ENCODE measurements around the gene LSMEM2.
"Not testable (repeated sequence)": the region's sequence is repeated elsewhere in the genome, so short reads cannot be mapped to it uniquely, and the experiment has no call there.

Gene LSMEM2

GRCh38 chr3:50266017-50266416, 12.9 kb upstream of the LSMEM2 start:
- DNase-seq = no peak

- DNase-seq = no peak
These were observed 12.1 kb upstream of the LSMEM2 start for GRCh38 chr3:50266836-50267235.

- no peak for DNase-seq
These were observed 11.5 kb upstream of the LSMEM2 start for GRCh38 chr3:50267280-50267913.

- no peak for DNase-seq
These were observed 10.6 kb upstream of the LSMEM2 start for GRCh38 chr3:50268276-50268675.

DNA sequence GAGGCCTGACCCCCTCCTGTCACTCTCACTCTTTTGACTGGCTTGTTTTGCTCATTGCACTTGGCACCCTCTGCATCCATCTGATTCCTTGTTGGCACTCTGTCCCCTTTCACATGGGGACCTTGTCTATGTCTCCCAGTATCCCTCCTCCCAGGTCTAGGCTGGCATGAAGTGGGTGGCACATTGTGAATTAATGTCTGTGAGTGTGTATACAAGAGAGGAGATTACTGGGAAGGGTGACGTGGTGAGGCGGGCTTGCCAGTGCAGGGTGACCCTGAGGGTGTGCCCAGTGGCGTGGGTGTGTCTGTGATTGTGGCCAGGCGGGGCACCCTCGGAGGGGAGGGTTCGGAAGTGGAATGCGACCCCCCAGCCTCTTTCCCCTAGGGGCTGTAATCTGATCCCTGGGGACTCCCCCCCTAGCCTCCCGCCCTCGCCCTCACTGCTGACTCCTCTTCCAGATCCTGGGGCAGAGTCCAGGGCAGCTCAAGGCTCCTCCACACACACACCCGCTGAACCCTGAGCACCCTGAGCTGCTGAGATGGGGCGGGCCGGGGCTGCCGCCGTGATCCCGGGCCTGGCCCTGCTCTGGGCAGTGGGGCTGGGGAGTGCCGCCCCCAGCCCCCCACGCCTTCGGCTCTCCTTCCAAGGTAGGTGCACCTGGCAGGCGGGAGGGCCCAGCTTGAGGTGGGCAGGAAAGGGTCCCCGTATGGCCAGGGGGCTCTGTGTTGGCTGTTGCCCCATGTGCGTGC, 10.0 kb upstream of the LSMEM2 start, which contains the start of gene SEMA3B:
Gene SEMA3B, plus strand, starts transcription at position 445 of the 749 bp plus-strand sequence. Its CDS starts 94 bp downstream, at position 539.
- DNase-seq = no peak

DNA sequence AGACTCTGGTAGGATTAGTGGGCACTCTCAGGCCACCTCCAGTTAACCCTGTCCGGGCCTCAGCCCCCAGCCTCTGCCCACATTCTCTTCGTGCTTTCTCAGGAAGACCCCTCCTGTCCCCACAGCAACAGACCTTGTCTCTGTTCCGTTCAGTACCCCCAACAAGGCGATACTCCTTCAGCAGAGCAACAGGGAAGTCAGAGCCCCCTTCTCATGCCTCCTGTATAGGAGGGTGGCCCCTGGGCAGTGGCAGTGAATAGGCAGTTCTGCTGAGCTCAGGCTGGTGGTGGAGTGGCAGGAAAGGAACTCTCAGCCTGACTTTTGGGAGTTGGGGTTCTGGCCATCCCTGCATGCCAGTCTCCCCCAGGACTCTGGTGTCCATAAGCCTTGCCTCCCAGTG, 9.4 kb upstream of the LSMEM2 start:
- DNase-seq = no peak

DNA sequence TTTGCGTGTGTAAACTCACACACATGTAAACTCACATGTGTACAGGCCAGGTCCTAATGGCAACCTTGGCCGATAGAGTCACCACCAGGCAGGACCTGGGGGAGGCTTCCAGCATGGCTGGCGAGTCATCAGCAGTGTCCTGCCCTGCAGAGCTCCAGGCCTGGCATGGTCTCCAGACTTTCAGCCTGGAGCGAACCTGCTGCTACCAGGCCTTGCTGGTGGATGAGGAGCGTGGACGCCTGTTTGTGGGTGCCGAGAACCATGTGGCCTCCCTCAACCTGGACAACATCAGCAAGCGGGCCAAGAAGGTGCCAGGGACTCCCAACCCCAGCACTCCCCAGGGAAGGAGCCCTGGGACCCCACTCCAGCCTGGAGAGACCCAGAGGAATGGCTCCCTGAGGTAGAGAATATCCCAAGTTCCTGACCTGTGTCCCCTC, 8.9 kb upstream of the LSMEM2 start:
- DNase-seq = no peak

- DNase-seq = no peak
These were observed 8.3 kb upstream of the LSMEM2 start for GRCh38 chr3:50270422-50271224.

DNA sequence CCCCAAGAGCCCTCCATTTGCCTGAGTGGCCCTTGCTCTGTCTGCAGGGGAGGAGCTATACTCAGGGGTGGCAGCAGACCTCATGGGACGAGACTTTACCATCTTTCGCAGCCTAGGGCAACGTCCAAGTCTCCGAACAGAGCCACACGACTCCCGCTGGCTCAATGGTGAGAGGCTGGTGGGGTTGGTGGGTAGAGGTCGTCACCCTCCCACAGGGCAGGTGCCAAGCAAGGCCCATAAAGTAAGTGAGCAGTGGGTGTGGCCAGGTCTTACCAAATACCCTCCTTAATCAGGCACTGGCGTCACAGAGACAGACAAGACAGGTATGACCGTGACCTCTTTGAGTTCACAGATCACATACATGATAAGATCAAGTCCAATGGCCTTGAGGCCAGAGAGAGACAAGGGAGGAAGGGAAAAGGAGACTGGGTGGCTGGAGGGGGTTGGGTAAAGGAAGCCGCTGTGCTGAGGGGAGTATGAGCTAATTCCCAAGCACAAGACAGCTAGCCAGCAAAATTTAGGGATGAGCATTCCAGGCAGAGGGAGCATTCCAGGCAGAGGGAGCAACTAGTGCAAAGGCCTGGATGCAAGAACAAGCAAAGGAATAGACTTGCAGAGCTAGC, 7.5 kb upstream of the LSMEM2 start:
- DNase-seq = no peak

DNA sequence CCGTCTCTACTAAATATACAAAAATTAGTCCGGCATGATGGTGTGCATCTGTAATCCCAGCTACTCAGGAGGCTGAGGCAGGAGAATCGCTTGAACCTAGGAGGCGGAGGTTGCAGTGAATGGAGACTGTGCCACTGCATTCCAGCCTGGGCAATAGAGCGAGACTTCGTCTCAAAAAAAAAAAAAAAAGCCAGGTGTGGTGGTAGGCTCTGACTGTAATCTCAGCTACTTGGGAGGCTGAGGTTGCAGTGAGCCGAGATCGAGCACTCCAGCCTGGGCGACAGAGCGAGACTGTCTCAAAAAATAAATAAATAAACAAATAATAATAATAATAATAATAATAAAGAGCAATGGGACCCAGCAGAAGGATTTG, 6.4 kb upstream of the LSMEM2 start:
- DNase-seq = not testable (repeated sequence)

DNA sequence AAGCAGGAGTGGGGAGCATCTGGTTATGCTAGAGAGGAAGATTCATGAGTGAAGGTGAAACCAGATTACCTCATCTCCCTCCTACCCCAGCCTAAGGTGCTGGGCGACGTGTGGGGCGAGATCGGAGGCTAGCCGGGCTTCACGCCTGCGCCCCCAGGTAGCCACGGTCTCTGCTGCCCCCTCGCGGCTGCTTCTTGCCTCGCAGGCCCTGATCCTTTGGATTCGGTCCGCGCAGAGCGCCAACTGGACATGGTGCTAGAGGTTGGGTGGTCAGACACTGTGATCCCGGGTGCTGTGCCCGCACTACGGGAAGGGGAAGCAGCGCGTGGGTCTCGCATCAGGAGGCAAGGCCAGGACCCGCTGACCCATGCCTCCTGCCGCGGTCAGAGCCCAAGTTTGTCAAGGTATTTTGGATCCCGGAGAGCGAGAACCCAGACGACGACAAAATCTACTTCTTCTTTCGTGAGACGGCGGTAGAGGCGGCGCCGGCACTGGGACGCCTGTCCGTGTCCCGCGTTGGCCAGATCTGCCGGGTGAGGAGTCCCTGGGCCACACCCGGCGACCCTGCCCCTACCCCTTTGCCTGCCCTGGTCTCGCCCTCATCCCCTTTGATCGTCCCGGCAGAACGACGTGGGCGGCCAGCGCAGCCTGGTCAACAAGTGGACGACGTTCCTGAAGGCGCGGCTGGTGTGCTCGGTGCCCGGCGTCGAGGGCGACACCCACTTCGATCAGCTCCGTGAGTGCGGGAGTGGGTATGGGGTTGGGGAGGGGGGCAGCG, 5.8 kb upstream of the LSMEM2 start:
- DNase-seq = peak in 1 of 2 experiments; percentile 74

DNA sequence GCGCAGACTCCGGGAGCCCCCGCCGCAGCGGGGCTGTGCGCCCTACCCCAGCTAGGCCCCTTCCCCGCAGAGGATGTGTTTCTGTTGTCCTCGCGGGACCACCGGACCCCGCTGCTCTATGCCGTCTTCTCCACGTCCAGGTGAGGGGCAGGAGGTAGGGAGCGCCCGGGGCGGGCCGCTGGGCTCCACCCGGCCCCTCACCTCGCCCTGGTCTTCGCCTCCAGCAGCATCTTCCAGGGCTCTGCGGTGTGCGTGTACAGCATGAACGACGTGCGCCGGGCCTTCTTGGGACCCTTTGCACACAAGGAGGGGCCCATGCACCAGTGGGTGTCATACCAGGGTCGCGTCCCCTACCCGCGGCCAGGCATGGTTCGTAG, 5.2 kb upstream of the LSMEM2 start:
- DNase-seq = no peak

DNA sequence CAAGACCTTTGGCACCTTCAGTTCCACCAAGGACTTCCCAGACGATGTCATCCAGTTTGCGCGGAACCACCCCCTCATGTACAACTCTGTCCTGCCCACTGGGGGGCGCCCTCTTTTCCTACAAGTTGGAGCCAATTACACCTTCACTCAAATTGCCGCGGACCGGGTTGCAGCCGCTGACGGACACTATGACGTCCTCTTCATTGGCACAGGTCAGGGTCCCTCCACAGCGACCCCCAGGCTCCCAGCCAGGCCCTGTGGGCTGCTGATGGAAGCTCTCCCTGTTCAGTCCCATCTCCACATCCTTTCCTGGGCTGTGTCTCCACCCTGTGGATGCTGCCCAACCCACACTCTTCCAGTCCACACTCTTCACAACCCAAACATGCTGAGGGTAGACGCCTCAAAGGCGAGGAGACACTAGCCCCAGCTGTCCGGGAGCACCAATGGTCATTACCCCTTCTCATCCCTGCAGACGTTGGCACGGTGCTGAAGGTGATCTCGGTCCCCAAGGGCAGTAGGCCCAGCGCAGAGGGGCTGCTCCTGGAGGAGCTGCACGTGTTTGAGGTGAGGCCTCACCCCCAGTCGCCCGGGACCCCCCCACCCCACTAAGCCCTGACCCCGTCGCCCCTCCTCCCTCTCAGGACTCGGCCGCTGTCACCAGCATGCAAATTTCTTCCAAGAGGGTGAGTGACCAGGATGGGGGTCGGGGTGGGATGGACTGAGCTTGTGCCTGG, 4.3 kb upstream of the LSMEM2 start:
- peak in 1 of 2 experiments; percentile 42 for DNase-seq

- no peak for DNase-seq
These were observed 3.5 kb upstream of the LSMEM2 start for GRCh38 chr3:50275141-50275995.

- DNase-seq = no peak
These were observed 2.7 kb upstream of the LSMEM2 start for GRCh38 chr3:50275996-50276761.

DNA sequence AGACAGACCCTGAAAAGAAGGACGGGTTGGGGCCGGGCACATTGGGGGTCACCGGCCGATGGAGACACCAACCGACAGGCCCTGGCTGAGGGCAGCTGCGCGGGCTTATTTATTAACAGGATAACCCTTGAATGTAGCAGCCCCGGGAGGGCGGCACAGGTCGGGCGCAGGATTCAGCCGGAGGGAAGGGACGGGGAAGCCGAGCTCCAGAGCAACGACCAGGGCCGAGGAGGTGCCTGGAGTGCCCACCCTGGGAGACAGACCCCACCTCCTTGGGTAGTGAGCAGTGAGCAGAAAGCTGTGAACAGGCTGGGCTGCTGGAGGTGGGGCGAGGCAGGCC, 2.2 kb upstream of the LSMEM2 start:
- DNase-seq = no peak

- DNase-seq = no peak
These were observed 586 bp upstream of the LSMEM2 start for GRCh38 chr3:50278123-50278879.

DNA sequence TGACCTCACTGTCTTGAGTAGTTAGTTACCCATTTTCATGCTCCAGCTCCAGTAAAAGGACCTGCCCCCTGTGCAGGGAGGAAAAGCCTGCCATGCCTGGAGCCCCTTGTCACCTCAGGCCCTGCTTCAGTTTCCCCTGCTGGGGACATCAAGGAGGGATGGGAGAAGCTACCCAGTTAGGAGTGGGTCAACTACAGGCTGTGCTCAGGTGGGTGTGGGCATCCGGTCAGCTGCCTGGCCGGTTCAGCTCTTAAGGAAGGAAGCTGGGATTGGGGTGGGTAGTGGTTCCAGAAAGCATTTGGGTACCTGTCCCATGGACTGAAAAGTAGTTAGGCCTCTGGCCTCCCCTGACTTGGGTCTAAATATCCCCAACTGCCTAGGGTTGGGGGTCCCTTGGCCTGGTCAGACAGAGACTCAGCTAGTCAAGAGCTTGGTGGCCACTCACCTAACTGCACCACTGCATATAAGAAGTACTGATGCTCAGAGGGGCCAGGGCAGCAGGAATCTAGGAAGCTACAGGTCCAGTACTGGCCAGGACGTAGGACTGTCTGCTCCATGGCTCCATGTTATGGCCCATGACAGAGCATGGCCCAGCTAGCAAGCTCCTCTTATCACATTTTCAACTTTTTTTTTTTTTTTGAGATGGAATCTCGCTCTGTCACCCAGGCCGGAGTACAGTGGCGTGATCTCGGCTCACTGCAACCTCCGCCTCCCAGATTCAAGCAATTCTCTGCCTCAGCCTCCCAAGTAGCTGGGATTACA, 549 bp downstream of the LSMEM2 start:
- DNase-seq = no peak
